ENCODE measurements around the gene ZNF581. TPM values are rescaled to one million over a fixed set of nuclear protein-coding genes. Genes with fewer than 3 reads are reported as not detected.

Gene ZNF581
- total RNA-seq (23.7 TPM), polyA plus RNA-seq (10 to 100 TPM; 26.5 to 36.6 (median 35.1) TPM)

DNA sequence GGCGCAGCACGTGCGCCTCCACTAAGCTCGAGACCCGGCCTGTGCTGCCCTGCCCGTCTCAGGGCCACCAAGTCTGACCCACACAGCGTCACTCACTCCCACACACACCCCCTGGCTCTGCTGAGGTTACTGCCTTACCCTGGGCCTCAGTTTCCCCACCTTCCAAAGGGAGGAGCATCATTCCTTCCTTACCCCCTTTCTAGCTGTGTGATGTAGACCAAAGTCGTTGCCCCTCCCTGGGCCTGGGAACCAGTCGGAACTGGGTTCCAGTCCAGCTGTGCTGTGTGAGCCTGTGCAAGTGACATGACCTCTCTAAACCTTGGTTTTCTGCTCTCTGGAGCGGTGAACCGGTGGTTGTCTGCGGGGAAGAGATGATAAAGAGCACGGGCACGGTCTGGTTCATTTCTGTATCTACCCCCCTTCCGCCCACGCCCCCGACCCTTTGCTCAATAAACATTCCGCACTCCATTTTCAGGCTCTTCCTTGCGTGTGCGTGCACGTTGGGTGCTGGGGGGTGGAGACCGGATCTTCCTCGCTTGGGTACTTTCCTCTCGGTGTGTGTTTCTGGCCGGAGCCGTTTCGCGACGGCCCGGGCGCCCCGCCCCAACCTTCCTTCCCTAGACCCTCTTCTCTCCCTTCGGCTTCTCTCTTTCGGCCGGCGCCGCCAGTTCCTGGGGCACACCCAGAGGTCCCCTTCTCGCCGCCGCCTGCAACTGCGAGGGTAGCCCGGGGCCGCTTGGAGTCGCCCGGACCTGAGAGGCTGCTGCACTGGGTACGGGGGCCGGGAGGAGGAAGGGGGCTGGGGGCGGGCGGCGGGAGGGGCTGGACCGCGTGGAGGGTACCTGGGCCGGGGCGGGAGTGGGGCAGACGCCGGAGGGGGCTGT, at the start of gene ZNF581:
Gene ZNF581, plus strand, starts transcription at position 647 of the 884 bp plus-strand sequence. CDS start 923 bp downstream, outside the sequence.
- Histone ChIP-seq H3K27me3 (ENCODE audit: control insufficient read depth, insufficient read depth, low read length) (no peaks in the 10 kb centered on the region), H3K4me3 (ENCODE audit: low read depth, low read length) (peak within 1 kb of the TSS; percentile 79), H3K36me3 (ENCODE audit: control insufficient read depth, insufficient read depth, low read length) (peaks cover 8% of the 10 kb centered on the region), H3K9me3 (ENCODE audit: control insufficient read depth in 2 of 2, low read length in 2 of 2) (no peaks in the 10 kb centered on the region), H3K4me1 (ENCODE audit: control insufficient read depth, insufficient read depth, low read length, poor library complexity, severe bottlenecking) (peaks cover 70% of the 10 kb centered on the region), H3K27ac (ENCODE audit: insufficient read depth, low read length, poor library complexity, severe bottlenecking) (peak within 1 kb of the TSS; percentile 80)
- Mint-ChIP-seq H3K4me1 (peaks cover 0 to 62% (median 35%) of the 10 kb centered on the region in 4 donors), H3K27ac (peak within 1 kb of the TSS; percentile 93 to 99 (median 98)), H3K4me3 (peak within 1 kb of the TSS; percentile 93 to 98 (median 96)), H3K9me3 (peaks cover 0 to 2% (median 0%) of the 10 kb centered on the region in 7 donors), H3K27me3 (peaks cover 6% of the 10 kb centered on the region), H3K36me3 (peaks cover 4% of the 10 kb centered on the region)
- peak; percentile 66 to 88 (median 79) for DNase-seq
- ATAC-seq (ENCODE audit: low read depth in 2 of 2) = peak; percentile 57 to 62

DNA sequence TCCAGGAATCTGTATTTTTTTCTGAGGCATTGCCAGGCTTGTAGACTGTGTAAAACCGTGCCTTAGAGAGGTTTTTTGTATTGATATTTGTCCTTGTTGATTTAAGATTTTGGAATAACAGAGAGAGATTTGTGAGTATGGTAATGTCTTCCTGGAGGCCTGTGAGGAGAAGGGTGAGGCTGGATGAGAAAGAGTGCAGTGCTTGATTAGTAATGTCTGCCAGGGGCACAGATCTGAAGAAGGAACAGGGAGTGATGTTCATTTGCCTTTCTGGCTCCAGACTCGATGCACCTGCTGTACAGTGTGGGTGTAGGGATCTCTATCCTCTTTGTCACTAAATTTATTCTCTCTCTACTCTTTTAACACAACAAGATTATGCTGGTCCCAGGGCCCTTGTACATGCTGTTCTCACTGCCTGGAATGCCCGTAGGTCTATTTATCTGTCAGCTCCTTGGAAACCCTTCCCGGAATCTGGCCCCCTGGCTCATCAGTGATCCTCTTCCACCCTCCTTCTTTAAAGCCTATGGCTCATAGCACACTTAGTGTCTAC, 48.4 kb upstream of the ZNF581 start:
- H3K27ac ChIP-seq (ENCODE audit: insufficient read depth, low read length, poor library complexity, severe bottlenecking) = no peak overlapping the region
- Mint-ChIP-seq H3K27ac (peak overlapping the region in 1 of 3 donors; percentile 39), H3K27me3 (no peaks in the 10 kb centered on the region), H3K9me3 (peaks cover 0 to 2% (median 0%) of the 10 kb centered on the region in 7 donors), H3K4me3 (peak overlapping the region in 1 of 4 donors; percentile 20), H3K36me3 (peaks cover 36% of the 10 kb centered on the region), H3K4me1 (peaks cover 0 to 10% (median 7%) of the 10 kb centered on the region in 4 donors)
- H3K27me3 ChIP-seq (ENCODE audit: control insufficient read depth, insufficient read depth, low read length) = no peaks in the 10 kb centered on the region
- DNase-seq (no peak), ATAC-seq (ENCODE audit: low read depth in 2 of 2) (no peak)
- H3K9me3 ChIP-seq (ENCODE audit: control insufficient read depth in 2 of 2, low read length in 2 of 2) = no peaks in the 10 kb centered on the region
- H3K36me3 ChIP-seq (ENCODE audit: control insufficient read depth, insufficient read depth, low read length) = peaks cover 16% of the 10 kb centered on the region
- no peak overlapping the region for H3K4me3 ChIP-seq (ENCODE audit: low read depth, low read length)
- H3K4me1 ChIP-seq (ENCODE audit: control insufficient read depth, insufficient read depth, low read length, poor library complexity, severe bottlenecking) = no peaks in the 10 kb centered on the region

DNA sequence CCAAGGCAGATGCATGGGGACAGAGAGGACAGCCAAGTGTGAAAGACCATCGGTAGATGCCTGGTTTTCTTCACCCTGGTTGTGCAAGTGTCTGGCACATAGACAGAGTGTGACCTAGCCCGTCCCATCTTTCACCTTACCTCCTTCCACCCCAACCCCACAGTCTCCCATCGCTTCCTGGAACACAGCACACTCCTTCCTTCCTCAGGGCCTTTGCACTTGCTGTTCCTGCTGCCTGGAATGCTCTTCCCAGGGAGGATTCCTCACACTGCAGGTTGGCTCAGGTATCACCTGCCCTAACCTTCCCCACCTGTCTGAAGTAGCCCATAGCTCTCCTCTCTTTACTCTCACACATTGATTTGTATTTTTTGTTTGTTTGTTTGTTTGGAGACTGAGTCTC, 47.1 kb upstream of the ZNF581 start:
- H3K9me3 ChIP-seq (ENCODE audit: control insufficient read depth in 2 of 2, low read length in 2 of 2) = no peaks in the 10 kb centered on the region
- Mint-ChIP-seq H3K27ac (no peak overlapping the region), H3K27me3 (no peaks in the 10 kb centered on the region), H3K4me1 (peaks cover 0 to 17% (median 11%) of the 10 kb centered on the region in 4 donors), H3K4me3 (peak overlapping the region in 1 of 4 donors; percentile 29), H3K36me3 (peaks cover 36% of the 10 kb centered on the region), H3K9me3 (peaks cover 0 to 2% (median 0%) of the 10 kb centered on the region in 7 donors)
- H3K4me1 ChIP-seq (ENCODE audit: control insufficient read depth, insufficient read depth, low read length, poor library complexity, severe bottlenecking) = peaks cover 9% of the 10 kb centered on the region
- no peak overlapping the region for H3K27ac ChIP-seq (ENCODE audit: insufficient read depth, low read length, poor library complexity, severe bottlenecking)
- H3K4me3 ChIP-seq (ENCODE audit: low read depth, low read length) = no peak overlapping the region
- no peak for ATAC-seq (ENCODE audit: low read depth in 2 of 2)
- no peak for DNase-seq
- H3K27me3 ChIP-seq (ENCODE audit: control insufficient read depth, insufficient read depth, low read length) = no peaks in the 10 kb centered on the region
- H3K36me3 ChIP-seq (ENCODE audit: control insufficient read depth, insufficient read depth, low read length) = peaks cover 16% of the 10 kb centered on the region

DNA sequence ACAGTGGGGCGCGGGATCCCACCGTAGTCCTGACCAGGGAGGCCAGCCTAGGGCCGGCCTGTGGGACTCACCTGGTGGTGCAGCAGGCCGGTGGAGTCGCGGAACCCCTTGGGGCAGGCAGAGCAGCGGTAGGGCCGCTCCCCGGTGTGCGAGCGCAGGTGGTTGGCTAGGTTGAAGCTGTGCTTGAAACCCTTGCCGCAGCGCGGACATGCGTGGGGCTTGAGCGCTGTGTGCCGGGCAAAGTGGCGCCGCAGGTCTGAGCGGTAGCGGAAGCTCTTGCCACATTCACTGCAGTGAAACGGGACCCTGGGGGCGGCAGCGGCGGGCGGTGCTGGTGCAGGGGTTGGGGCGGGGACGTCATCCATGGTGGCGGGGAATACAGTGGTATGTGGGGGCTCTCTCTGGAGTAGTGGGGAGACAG, 45.9 kb upstream of the ZNF581 start:
- Histone ChIP-seq H3K27me3 (ENCODE audit: control insufficient read depth, insufficient read depth, low read length) (no peaks in the 10 kb centered on the region), H3K36me3 (ENCODE audit: control insufficient read depth, insufficient read depth, low read length) (peaks cover 16% of the 10 kb centered on the region), H3K4me3 (ENCODE audit: low read depth, low read length) (no peak overlapping the region), H3K9me3 (ENCODE audit: control insufficient read depth in 2 of 2, low read length in 2 of 2) (no peaks in the 10 kb centered on the region), H3K4me1 (ENCODE audit: control insufficient read depth, insufficient read depth, low read length, poor library complexity, severe bottlenecking) (peaks cover 10% of the 10 kb centered on the region), H3K27ac (ENCODE audit: insufficient read depth, low read length, poor library complexity, severe bottlenecking) (no peak overlapping the region)
- DNase-seq = no peak
- Mint-ChIP-seq H3K36me3 (peaks cover 31% of the 10 kb centered on the region), H3K27ac (no peak overlapping the region), H3K4me3 (peak overlapping the region in 2 of 4 donors; percentile 22 to 30), H3K4me1 (peaks cover 0 to 23% (median 15%) of the 10 kb centered on the region in 4 donors), H3K27me3 (no peaks in the 10 kb centered on the region), H3K9me3 (peaks cover 0 to 2% (median 0%) of the 10 kb centered on the region in 7 donors)
- no peak for ATAC-seq (ENCODE audit: low read depth in 2 of 2)

DNA sequence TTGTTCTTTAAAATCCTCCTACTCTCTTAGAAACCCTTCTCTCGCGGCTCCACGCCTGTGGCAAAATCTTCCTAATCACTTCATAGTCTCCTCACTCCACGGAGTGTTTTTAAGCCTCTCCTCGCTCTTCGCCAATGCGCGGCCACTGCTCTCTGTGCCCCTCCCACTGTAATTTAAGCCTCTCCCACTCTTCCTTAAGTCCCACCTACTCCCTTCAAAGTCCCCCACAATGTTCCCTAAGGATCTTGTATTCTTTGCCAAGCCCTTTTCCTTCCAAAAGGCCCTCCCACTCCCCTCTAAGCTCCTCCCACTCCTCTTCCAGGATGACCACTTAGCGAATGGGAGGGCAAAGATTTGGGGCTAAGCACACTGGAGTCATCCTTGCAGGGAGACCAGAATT, 45.4 kb upstream of the ZNF581 start:
- DNase-seq (no peak), ATAC-seq (ENCODE audit: low read depth in 2 of 2) (no peak)
- Mint-ChIP-seq H3K4me1 (peaks cover 0 to 23% (median 15%) of the 10 kb centered on the region in 4 donors), H3K9me3 (peaks cover 0 to 2% (median 0%) of the 10 kb centered on the region in 7 donors), H3K4me3 (peak overlapping the region in 2 of 4 donors; percentile 41 to 42), H3K36me3 (peaks cover 31% of the 10 kb centered on the region), H3K27ac (peak overlapping the region in 2 of 3 donors; percentile 96 to 98), H3K27me3 (no peaks in the 10 kb centered on the region)
- H3K4me1 ChIP-seq (ENCODE audit: control insufficient read depth, insufficient read depth, low read length, poor library complexity, severe bottlenecking) = peaks cover 10% of the 10 kb centered on the region
- H3K4me3 ChIP-seq (ENCODE audit: low read depth, low read length) = no peak overlapping the region
- H3K9me3 ChIP-seq (ENCODE audit: control insufficient read depth in 2 of 2, low read length in 2 of 2) = no peaks in the 10 kb centered on the region
- H3K36me3 ChIP-seq (ENCODE audit: control insufficient read depth, insufficient read depth, low read length) = peaks cover 16% of the 10 kb centered on the region
- H3K27ac ChIP-seq (ENCODE audit: insufficient read depth, low read length, poor library complexity, severe bottlenecking) = peak overlapping the region; percentile 97
- H3K27me3 ChIP-seq (ENCODE audit: control insufficient read depth, insufficient read depth, low read length) = no peaks in the 10 kb centered on the region

DNA sequence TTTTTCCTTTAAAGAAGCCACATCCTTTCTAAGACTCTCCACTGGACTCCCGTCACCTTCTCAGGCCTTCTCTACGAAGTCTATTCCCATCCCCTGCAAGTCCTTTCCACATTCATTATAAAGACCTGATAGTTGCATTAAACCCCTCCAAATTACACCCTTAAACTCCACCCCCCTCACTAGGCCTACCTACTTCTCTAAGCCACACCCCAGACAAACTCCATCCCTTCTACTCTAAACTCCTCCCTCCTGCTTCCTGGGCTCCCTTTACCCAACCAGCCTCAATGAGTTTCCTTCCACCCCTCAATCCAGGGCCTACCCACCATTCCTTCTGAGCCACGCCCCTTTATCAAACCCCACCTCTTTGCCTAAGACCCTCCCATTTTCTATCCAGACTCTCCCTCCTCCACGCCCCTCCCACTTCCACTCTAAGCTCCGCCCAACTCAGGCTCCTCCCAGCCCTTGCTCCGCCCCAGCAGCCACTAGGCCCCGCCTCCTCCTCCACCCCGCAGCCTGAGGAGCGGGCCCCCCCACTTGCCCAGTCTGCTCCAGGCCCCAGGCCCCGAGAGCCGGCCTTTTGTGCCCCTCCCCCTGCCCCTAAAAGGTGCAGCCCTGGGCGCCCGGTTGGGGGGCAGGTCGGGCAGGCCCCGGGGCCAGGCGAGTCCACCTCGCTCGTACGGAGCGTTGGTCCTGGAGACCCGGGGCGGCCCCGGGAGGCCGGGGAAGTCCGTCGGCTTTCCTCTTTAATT, 44.6 kb upstream of the ZNF581 start:
- peak overlapping the region; percentile 38 for H3K4me3 ChIP-seq (ENCODE audit: low read depth, low read length)
- Mint-ChIP-seq H3K4me1 (peaks cover 0 to 28% (median 17%) of the 10 kb centered on the region in 4 donors), H3K27ac (peak overlapping the region; percentile 98 to 99 (median 98)), H3K9me3 (peaks cover 0 to 2% (median 0%) of the 10 kb centered on the region in 7 donors), H3K4me3 (peak overlapping the region; percentile 93 to 99 (median 98)), H3K27me3 (no peaks in the 10 kb centered on the region), H3K36me3 (peaks cover 27% of the 10 kb centered on the region)
- ATAC-seq (ENCODE audit: low read depth in 2 of 2) (peak; percentile 59 to 60), DNase-seq (peak; percentile 85 to 94 (median 92))
- H3K27ac ChIP-seq (ENCODE audit: insufficient read depth, low read length, poor library complexity, severe bottlenecking) = peak overlapping the region; percentile 97
- H3K4me1 ChIP-seq (ENCODE audit: control insufficient read depth, insufficient read depth, low read length, poor library complexity, severe bottlenecking) = peaks cover 10% of the 10 kb centered on the region
- H3K36me3 ChIP-seq (ENCODE audit: control insufficient read depth, insufficient read depth, low read length) = peaks cover 16% of the 10 kb centered on the region
- no peaks in the 10 kb centered on the region for H3K27me3 ChIP-seq (ENCODE audit: control insufficient read depth, insufficient read depth, low read length)
- H3K9me3 ChIP-seq (ENCODE audit: control insufficient read depth in 2 of 2, low read length in 2 of 2) = no peaks in the 10 kb centered on the region

DNA sequence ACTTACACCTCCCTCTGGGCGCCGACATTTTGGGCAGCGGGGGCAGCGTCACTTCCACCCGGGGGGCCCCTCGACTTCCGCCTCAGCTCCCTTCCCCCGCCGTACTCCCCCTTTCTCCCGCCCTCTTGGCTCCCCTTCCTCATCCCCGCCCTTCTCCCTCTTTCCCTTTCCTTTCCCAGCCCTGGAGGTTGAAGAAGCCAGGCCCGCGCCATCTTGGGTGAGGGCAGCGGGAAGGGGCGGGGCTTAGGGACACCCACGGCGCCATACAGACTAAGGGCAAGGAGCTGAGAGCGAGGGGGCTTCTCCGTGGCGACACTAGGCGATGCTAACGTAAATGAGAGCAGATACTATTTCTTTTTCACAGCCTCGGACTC, 44.0 kb upstream of the ZNF581 start, which contains the start of gene FIZ1:
Gene FIZ1, minus strand, starts transcription at position 50 of the 374 bp plus-strand sequence. CDS start 1,652 bp downstream, outside the sequence.
- peaks cover 14% of the 10 kb centered on the region for H3K4me1 ChIP-seq (ENCODE audit: control insufficient read depth, insufficient read depth, low read length, poor library complexity, severe bottlenecking)
- peak within 1 kb of the TSS; percentile 97 for H3K27ac ChIP-seq (ENCODE audit: insufficient read depth, low read length, poor library complexity, severe bottlenecking)
- H3K27me3 ChIP-seq (ENCODE audit: control insufficient read depth, insufficient read depth, low read length) = no peaks in the 10 kb centered on the region
- peak within 1 kb of the TSS; percentile 98 for H3K4me3 ChIP-seq (ENCODE audit: low read depth, low read length)
- H3K4me1 Mint-ChIP-seq = peaks cover 0 to 30% (median 18%) of the 10 kb centered on the region in 4 donors
- peaks cover 27% of the 10 kb centered on the region for H3K36me3 Mint-ChIP-seq
- H3K27me3 Mint-ChIP-seq = no peaks in the 10 kb centered on the region
- H3K9me3 Mint-ChIP-seq = peaks cover 0 to 2% (median 0%) of the 10 kb centered on the region in 7 donors
- ATAC-seq (ENCODE audit: low read depth in 2 of 2) (peak; percentile 73 to 79), DNase-seq (peak; percentile 95 to 99 (median 97))
- no peaks in the 10 kb centered on the region for H3K9me3 ChIP-seq (ENCODE audit: control insufficient read depth in 2 of 2, low read length in 2 of 2)
- peak within 1 kb of the TSS; percentile 93 to 99 (median 98) for H3K4me3 Mint-ChIP-seq
- peaks cover 16% of the 10 kb centered on the region for H3K36me3 ChIP-seq (ENCODE audit: control insufficient read depth, insufficient read depth, low read length)
- H3K27ac Mint-ChIP-seq = peak within 1 kb of the TSS; percentile 98 to 99 (median 98)
